GM18873 (cell line): ENCODE data around the gene GNAZ.

Experiments used
- ATAC-seq: cut with Tn5 transposase; IDR thresholded peaks from one replicate; pipeline ENCODE4 v1.9.1; 2021; ENCODE audit warnings: mild to moderate bottlenecking, moderate library complexity, moderate number of reproducible peaks; ENCODE audit not compliant: unreplicated experiment, low FRiP score

The GNAZ gene

DNA sequence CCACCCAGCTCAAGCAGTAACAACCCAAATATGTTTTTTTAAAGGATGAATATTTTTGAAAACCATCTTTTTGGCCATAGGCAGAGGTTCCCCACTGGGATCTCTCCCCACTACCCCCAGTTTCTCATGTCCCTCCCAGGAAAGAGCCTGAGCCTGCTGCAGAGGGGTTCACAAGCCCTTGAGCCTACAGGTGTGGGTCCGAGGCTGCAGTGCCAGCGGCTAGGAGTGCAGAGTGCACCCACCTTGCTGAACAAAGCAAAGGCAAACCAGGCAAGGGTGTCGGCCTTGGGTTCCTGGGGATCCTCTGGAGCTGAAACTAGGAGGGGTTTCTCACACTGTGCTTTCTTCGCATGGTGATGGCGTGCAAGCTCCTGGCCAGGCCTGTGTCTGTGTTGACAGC lies 35.0 kb downstream of the GNAZ start:
- ATAC-seq = no peak

- no peak for ATAC-seq
Observed at GRCh38 chr22:23105919-23106318, 35.6 kb downstream of the GNAZ start.

GRCh38 chr22:23106344-23106743 lies 36.0 kb downstream of the GNAZ start:
- no peak for ATAC-seq

GRCh38 chr22:23106906-23107367 lies 36.6 kb downstream of the GNAZ start:
- no peak for ATAC-seq

- no peak for ATAC-seq
Observed at GRCh38 chr22:23107487-23108248, 37.3 kb downstream of the GNAZ start.

GRCh38 chr22:23108249-23109078 lies 38.1 kb downstream of the GNAZ start:
- no peak for ATAC-seq

GRCh38 chr22:23109079-23109347 lies 38.7 kb downstream of the GNAZ start:
- no peak for ATAC-seq

- ATAC-seq = no peak
Observed at GRCh38 chr22:23109441-23109978, 39.2 kb downstream of the GNAZ start.

DNA sequence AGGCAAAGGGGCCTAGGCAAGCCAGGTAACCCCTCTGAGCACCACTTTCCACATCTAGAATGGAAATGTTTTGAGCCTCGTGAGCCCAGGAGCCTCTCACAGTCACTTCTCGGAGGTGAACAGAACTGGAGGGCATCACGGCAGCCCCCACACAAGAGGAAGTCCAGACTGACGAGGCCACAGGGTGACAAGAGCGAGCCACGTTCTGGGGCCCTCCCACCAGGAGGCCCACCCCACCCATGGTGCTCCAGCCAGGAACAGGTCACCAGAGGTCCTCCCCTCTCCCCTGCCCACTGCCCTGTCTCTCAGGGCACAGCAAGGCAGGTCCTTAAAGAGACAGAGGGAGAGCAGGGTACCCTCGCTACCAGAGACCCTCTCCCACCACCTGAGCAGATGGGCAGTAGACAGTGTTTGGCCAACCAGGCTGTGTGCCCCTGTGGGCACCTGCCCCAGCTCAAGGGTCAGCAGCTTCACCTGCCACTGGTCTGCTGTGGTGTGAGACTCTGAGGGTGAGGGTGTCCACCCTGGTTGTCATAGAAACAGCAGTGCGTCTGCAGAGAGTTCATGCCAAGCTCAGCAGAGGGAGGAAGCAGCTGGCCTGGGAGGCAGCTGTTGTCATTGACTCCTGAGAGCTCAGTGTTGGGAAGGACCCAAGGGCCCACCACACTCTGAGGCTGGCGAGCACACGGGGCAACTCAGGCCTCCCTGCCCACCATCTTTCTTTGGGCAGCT lies 40.0 kb downstream of the GNAZ start:
- ATAC-seq = no peak

DNA sequence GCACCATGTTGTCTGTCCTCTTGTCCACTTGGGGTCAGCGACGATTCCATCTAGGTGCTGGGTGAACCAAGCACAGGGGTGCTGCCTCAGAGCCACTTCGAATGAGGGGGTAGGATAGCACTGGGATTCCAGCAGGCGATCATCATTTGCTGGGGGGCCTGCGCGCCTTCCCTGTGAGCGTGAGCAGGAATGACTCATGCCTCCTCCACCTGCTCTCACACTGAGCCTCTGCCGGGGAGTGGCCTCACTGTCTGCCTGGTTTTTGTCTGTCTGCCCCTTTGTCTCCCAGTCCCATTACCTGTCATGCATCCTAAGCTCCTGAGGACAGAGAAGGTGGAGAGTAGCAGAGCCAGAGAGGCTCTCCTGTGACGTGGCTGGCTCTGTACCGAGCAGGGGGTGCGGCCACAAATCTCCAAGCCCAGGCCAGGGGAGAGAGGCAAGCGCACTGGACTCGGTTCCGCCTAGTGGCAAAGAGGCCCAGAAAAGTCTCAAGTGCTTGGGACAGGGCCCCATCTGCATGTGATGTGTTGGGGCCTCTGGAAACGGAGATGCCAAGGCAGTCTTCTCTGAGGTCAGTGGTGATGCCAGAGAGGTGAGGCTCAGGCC lies 40.7 kb downstream of the GNAZ start:
- ATAC-seq = no peak

GRCh38 chr22:23112472-23113012 lies 42.2 kb downstream of the GNAZ start:
- no peak for ATAC-seq

GRCh38 chr22:23113067-23113846 lies 42.9 kb downstream of the GNAZ start:
- ATAC-seq = no peak

GRCh38 chr22:23113847-23114720 lies 43.8 kb downstream of the GNAZ start:
- no peak for ATAC-seq

DNA sequence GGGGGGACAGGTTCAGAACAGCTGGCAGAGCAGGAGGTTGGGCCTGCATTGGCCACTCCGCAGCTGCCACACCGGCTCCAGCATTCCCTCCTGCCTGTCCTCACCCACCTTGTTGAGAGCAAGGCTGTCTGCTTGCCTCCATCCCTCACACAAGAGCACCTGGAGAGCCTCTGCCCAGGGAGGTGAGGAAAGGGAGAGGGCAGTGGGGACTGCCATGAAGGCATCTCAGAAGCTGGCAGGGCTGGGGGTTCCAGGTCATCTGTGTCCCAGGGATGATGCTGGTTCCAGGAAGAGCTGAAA lies 44.4 kb downstream of the GNAZ start:
- ATAC-seq = no peak

- ATAC-seq = no peak
Observed at GRCh38 chr22:23115369-23115768, 45.0 kb downstream of the GNAZ start.

DNA sequence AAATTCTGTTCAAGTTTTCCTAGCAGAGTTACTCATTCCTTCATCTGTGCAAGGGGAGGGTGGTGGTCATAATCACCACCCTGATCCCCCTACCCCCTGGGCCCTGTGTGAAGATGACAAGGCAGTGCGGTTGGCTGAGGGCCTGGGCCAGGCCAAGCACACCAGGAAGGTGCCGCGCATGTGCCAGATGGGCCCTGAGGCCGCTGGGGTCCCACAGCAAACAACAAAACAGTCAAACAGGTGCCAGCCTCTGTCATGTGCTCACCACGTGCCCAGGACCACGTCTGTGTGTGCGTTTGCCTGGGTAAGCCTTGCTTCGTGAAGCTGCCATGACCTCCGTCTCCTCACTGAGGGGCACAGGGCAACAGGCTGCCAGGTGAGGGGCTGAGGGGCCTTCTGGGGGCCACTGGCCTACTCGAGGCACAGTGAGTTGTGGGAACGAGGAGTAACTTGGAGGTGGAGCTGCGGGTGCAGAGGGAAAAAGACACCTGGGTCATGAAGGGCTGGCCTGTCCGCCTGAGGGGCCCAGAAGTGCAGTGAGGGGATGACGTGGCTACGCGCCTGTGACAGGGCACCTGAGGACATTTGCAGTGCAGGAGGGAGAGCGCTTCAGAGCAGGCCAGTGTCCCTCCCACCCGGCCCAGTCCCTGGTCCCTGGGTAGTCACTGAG lies 45.6 kb downstream of the GNAZ start:
- no peak for ATAC-seq

DNA sequence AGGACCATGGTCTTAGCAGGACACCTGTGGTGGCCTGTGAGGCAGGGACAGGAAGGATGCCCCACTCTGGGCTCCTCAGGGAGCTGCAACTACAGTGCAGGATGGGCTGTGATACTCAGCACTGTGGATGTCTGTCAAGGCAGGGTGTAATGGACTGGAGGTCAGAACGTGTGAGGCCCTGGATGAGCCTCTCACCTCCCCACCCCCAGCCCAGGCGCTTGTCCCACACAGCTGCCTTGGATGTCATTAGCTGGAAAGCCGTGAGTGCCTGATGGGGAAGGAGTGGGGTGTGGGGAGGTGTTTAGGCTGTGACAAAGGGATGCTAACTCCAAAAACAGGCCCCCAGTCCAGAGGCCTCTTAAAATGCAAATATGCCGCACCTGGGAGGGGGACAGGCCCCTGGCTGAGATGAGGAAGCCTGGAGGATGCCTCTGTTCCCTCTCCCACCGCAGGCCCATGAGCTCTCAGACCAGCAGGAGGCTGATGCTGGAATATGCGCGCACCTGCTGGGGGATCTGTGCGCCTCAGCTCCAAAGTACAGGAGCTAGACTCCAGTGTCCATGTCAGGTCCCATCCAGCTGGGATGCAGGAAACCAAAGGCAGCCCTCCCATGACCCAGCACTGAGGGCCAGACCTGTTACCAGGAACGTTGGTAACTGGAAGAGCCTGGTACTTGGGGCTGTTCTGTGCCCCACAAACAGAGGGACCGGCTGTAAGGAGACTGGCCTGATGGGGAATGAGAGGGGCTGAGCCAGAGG lies 46.4 kb downstream of the GNAZ start:
- no peak for ATAC-seq

DNA sequence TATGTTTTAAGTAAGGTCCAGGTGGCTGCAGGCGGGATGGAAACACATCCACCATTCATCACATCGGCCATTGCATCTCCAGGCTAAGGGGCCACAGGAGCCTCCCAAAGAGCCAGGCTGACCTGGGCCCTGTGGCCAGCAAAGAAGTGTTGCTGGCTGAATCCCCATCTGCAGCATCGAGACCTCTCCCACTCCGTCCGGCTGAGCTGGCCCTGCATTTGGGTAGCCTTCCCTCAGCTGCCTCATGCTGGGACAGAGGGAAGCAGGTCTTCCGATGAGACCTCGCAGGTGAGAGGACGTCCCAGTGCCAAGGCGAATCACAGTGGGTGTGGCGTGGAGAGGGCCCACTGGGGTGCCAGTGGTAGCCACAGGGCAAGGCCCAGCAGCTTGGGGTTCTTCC lies 47.0 kb downstream of the GNAZ start:
- no peak for ATAC-seq
